Measurements from ENCODE around the gene CBLB. TPM values are rescaled to one million over a fixed set of nuclear protein-coding genes. Genes with fewer than 3 reads are reported as not detected.

Gene CBLB
- total and polyA plus RNA-seq, 9 of the 15 experiments (the other 6 are each of a cell fraction or from before 2014, with no cell fraction given): 1.8 to 8.1 (median 5.3) TPM

- in situ Hi-C loops (cut with MboI): no loop called here
- no peak for DNase-seq (ENCODE audit: extremely low read depth in 1 of 4, low spot score in 3 of 4)
- no peak for TF ChIP-seq ARID2 (IDR thresholded peaks at IDR 0.05)
- no peak for TF ChIP-seq MTA1 (IDR thresholded peaks at IDR 0.05; ENCODE audit: borderline replicate concordance)
- TF ChIP-seq BHLHE40 (IDR thresholded peaks at IDR 0.05; ENCODE audit: low read length): no peak
- TF ChIP-seq RAD21 (CRISPR knock-in tag; conservative IDR thresholded peaks at IDR 0.05 in 1 of 2, IDR thresholded peaks at IDR 0.05 in 1 of 2): no peak
- TF ChIP-seq ARID3A (IDR thresholded peaks at IDR 0.05; ENCODE audit: borderline replicate concordance, low read depth, low read length): no peak
- no peak for TF ChIP-seq RBM34 (IDR thresholded peaks at IDR 0.05; ENCODE audit: borderline replicate concordance, insufficient read depth, low read length)
- no peak for TF ChIP-seq MLLT1 (IDR thresholded peaks at IDR 0.05)
- no peak for TF ChIP-seq POLR2G (IDR thresholded peaks at IDR 0.05; ENCODE audit: low read depth, low read length)
- no peak for TF ChIP-seq CCAR2 (IDR thresholded peaks at IDR 0.05; ENCODE audit: low read depth, low read length)
- TF ChIP-seq, protein P1, sequence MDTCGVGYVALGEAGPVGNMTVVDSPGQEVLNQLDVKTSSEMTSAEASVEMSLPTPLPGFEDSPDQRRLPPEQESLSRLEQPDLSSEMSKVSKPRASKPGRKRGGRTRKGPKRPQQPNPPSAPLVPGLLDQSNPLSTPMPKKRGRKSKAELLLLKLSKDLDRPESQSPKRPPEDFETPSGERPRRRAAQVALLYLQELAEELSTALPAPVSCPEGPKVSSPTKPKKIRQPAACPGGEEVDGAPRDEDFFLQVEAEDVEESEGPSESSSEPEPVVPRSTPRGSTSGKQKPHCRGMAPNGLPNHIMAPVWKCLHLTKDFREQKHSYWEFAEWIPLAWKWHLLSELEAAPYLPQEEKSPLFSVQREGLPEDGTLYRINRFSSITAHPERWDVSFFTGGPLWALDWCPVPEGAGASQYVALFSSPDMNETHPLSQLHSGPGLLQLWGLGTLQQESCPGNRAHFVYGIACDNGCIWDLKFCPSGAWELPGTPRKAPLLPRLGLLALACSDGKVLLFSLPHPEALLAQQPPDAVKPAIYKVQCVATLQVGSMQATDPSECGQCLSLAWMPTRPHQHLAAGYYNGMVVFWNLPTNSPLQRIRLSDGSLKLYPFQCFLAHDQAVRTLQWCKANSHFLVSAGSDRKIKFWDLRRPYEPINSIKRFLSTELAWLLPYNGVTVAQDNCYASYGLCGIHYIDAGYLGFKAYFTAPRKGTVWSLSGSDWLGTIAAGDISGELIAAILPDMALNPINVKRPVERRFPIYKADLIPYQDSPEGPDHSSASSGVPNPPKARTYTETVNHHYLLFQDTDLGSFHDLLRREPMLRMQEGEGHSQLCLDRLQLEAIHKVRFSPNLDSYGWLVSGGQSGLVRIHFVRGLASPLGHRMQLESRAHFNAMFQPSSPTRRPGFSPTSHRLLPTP (IDR thresholded peaks at IDR 0.05; ENCODE audit: borderline replicate concordance, extremely low read depth, insufficient read length): no peak
- TF ChIP-seq, protein P2, sequence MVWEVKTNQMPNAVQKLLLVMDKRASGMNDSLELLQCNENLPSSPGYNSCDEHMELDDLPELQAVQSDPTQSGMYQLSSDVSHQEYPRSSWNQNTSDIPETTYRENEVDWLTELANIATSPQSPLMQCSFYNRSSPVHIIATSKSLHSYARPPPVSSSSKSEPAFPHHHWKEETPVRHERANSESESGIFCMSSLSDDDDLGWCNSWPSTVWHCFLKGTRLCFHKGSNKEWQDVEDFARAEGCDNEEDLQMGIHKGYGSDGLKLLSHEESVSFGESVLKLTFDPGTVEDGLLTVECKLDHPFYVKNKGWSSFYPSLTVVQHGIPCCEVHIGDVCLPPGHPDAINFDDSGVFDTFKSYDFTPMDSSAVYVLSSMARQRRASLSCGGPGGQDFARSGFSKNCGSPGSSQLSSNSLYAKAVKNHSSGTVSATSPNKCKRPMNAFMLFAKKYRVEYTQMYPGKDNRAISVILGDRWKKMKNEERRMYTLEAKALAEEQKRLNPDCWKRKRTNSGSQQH (CRISPR knock-in tag; IDR thresholded peaks at IDR 0.05): no peak
- no peak for TF ChIP-seq STAG1 (CRISPR knock-in tag; IDR thresholded peaks at IDR 0.05; ENCODE audit: borderline replicate concordance)
- TF ChIP-seq PTTG1 (tag; IDR thresholded peaks at IDR 0.05; ENCODE audit: low read depth): no peak
- no peak for TF ChIP-seq PCBP1 (IDR thresholded peaks at IDR 0.05; ENCODE audit: low read depth, low read length, poor library complexity, severe bottlenecking)
- no peak for TF ChIP-seq ELF2 (CRISPR knock-in tag; IDR thresholded peaks at IDR 0.05)
- TF ChIP-seq HEY1 (CRISPR knock-in tag; IDR thresholded peaks at IDR 0.05; ENCODE audit: borderline replicate concordance): no peak
Measured at GRCh38 chr3:105850593-105850992, 18.2 kb downstream of the CBLB start.

More at GRCh38 chr3:105850593-105850992, 18.2 kb downstream of the CBLB start:
- Histone ChIP-seq H2AFZ (ENCODE audit: low read depth, low read length) (no peak overlapping the region), H3K9me1 (ENCODE audit: control insufficient read depth, insufficient read depth, low read length) (no peaks in the 10 kb centered on the region), H3K4me3 (no peak overlapping the region), H3K27me3 (ENCODE audit: control insufficient read depth in 2 of 2, insufficient read depth in 2 of 2, low read length in 2 of 2) (no peaks in the 10 kb centered on the region), H3K27ac (ENCODE audit: extremely low read depth, low read depth, low read length) (no peak overlapping the region), H3K36me3 (ENCODE audit: control insufficient read depth, insufficient read depth, low read length) (no peaks in the 10 kb centered on the region), H4K20me1 (replicated peaks; ENCODE audit: control insufficient read depth, insufficient read depth, low read length) (no peaks in the 10 kb centered on the region), H3K4me1 (replicated peaks in 1 of 2; ENCODE audit: control insufficient read depth in 2 of 2, insufficient read depth in 2 of 2, low read length in 2 of 2) (no peaks in the 10 kb centered on the region), H3K4me2 (ENCODE audit: insufficient read depth, low read length) (no peak overlapping the region), H3K9me3 (replicated peaks; ENCODE audit: control insufficient read depth, insufficient read depth, low read depth, low read length) (no peaks in the 10 kb centered on the region), H3K9ac (ENCODE audit: insufficient read depth in 1 of 2, low read depth in 2 of 2, low read length in 2 of 2) (no peak overlapping the region), H3K79me2 (ENCODE audit: control insufficient read depth, insufficient read depth, low read length) (no peaks in the 10 kb centered on the region)
- ATAC-seq (no peak), FAIRE-seq (no peak)
- intact Hi-C loops (cut with micrococcal nuclease): no loop called here
- BruUV-seq (replicated peaks): no TSS peak
- ChIA-PET CTCF (ENCODE audit: low intra/inter-chr PET ratio) (no interaction called here), POLR2A (no interaction called here)
- 41% methylated on average over 2 of the region's 2 CpGs for WGBS (ENCODE audit: insufficient coverage, low coverage, missing lambda C conversion rate)

All from K562 (cell line).